ENCODE data around the gene PRR5. TPM values are rescaled to one million over a fixed set of nuclear protein-coding genes. Genes with fewer than 3 reads are reported as not detected.

Gene PRR5
- total and polyA plus RNA-seq, 2 of the 13 experiments (the other 11 are each of a cell fraction or from before 2014, with no cell fraction given) = 11.6 to 27.5 TPM

- Histone ChIP-seq H3K9me3 (ENCODE audit: low read length) (no peaks in the 10 kb centered on the region), H3K4me2 (ENCODE audit: low read depth, low read length) (no peak overlapping the region), H3K9ac (ENCODE audit: insufficient read depth, low read depth, low read length) (no peak overlapping the region), H3K4me1 (ENCODE audit: insufficient read depth, low read length) (peaks cover 29% of the 10 kb centered on the region), H3K79me2 (ENCODE audit: insufficient read depth, low read length) (peaks cover 26% of the 10 kb centered on the region), H3K4me3 (replicated peaks in 1 of 3; ENCODE audit: insufficient read depth in 1 of 3, low read depth in 2 of 3, low read length in 3 of 3) (no peak overlapping the region), H3K36me3 (replicated peaks in 1 of 2; ENCODE audit: control insufficient read depth in 1 of 2, insufficient read depth in 2 of 2, low read length in 2 of 2) (peaks cover 0 to 11% of the 10 kb centered on the region in 2 experiments; a peak in 2 of 5 replicates), H3K27me3 (ENCODE audit: control insufficient read depth in 1 of 2, insufficient read depth in 2 of 2, low read length in 2 of 2) (no peaks in the 10 kb centered on the region), H2AFZ (ENCODE audit: low read length) (no peak overlapping the region), H3K27ac (ENCODE audit: extremely low read length, insufficient read depth, low read length) (no peak overlapping the region), H4K20me1 (ENCODE audit: insufficient read depth, low read length) (peaks cover 10% of the 10 kb centered on the region)
- ATAC-seq (no peak), DNase-seq (ENCODE audit: low spot score) (no peak), FAIRE-seq (no peak)
- ChIA-PET POLR2A (no interaction called here), CTCF (ENCODE audit: low intra/inter-chr PET ratio, low total read pairs) (no interaction called here)
- intact Hi-C loops (cut with micrococcal nuclease; ENCODE audit: unreplicated experiment) (no loop called here), in situ Hi-C loops (cut with HindIII; ENCODE audit: extremely low pct_ligation_motif_present, low pct_unique_long_range_greater_than_20kb) (no loop called here)
- 88% methylated on average over 6 of the region's 6 CpGs for WGBS (ENCODE audit: low lambda C conversion rate)
- TF ChIP-seq ZNF781 (CRISPR knock-in tag; IDR thresholded peaks at IDR 0.05; ENCODE audit: borderline replicate concordance, not compliant biosample characterization) (no peak), PATZ1 (CRISPR knock-in tag; IDR thresholded peaks at IDR 0.05) (no peak), YY1 (IDR thresholded peaks at IDR 0.05; ENCODE audit: insufficient read depth, insufficient replicate concordance, low read depth, low read length) (no peak), GMEB1 (CRISPR knock-in tag; IDR thresholded peaks at IDR 0.05; ENCODE audit: borderline replicate concordance) (no peak)
- no TSS peak for BruUV-seq (replicated peaks)
These were observed 1.5 kb upstream of the PRR5 start for GRCh38 chr22:44700456-44700855.
